K562 (cell line): ENCODE results near the gene PON1. TPM values are rescaled to one million over a fixed set of nuclear protein-coding genes. Genes with fewer than 3 reads are reported as not detected.

Source experiments
- ATAC-seq: fragments of 200-7000 bp; cut with Tn5 transposase; 3 replicates; pipeline ENCODE4 v1.9.1; 2020; ENCODE audit warnings: moderate library complexity
- BruUV-seq: library from RNA; stranded (reverse); fragments of 400-500 nt; replicated peaks from 2 replicates; lab custom pipeline; 2021; lab: Mats Ljungman, UMichigan
- CTCF ChIA-PET: fragments of 300-600 bp; formaldehyde crosslinking; extraction: SDS; loops from one replicate; lab custom pipeline; 2021; ENCODE audit warnings: low intra/inter-chr PET ratio; lab: Yijun Ruan, JAX
- POLR2A ChIA-PET: fragments of 300-600, 350-650 bp; sonication (Branson Sonifier 250); formaldehyde crosslinking; extraction: SDS; loops from one replicate; lab custom pipeline; 2021; ENCODE audit warnings: antibody characterized with exemption, inconsistent platforms; lab: Yijun Ruan, JAX
- DNase-seq, 4 experiments: peaks; one replicate each; pipeline versions ENCODE4 v3.0.0 to v3.0.0-alpha.2; 2011 to 2018; ENCODE audit warnings: low spot score in 3 of 4, mixed read lengths in 3 of 4; ENCODE audit errors: extremely low read depth in 1 of 4
- FAIRE-seq: peaks from 2 replicates; lab custom pipeline; 2011; peaks lifted over from hg19 to GRCh38; lab: Jason Lieb, UNC
- H2AFZ ChIP-seq: 2 replicates; pipeline ENCODE4 v1.6.0; 2011; ENCODE audit warnings: low read depth, low read length, control low read depth, inconsistent platforms
- H3K27ac ChIP-seq: fragments of 200-600 bp; 3 replicates; pipeline ENCODE4 v1.8.0; 2011; ENCODE audit warnings: low read depth, mild to moderate bottlenecking, control low read depth, inconsistent platforms, low read length, moderate library complexity, mixed read lengths; ENCODE audit errors: extremely low read depth
- H3K27me3 ChIP-seq, 2 experiments: fragments of 300-600 bp in 1 of 2; 2 replicates in 1 of 2; 3 replicates in 1 of 2; pipeline versions ENCODE4 v1.6.0 to v1.8.0; 2011; ENCODE audit warnings: inconsistent platforms in 2 of 2, low read length in 2 of 2, mild to moderate bottlenecking in 1 of 2, mixed read lengths in 1 of 2, moderate library complexity in 1 of 2; ENCODE audit not compliant: control insufficient read depth in 2 of 2, insufficient read depth in 2 of 2
- H3K36me3 ChIP-seq: fragments of 300-600 bp; 3 replicates; pipeline ENCODE4 v1.8.0; 2011; ENCODE audit warnings: mild to moderate bottlenecking, low read length, inconsistent platforms; ENCODE audit not compliant: control insufficient read depth, insufficient read depth
- H3K4me1 ChIP-seq, 2 experiments: fragments of 200-600 bp in 1 of 2; replicated peaks in 1 of 2; 2 replicates in 1 of 2; 3 replicates in 1 of 2; pipeline versions ENCODE4 v1.5.1 to v1.8.0; 2011; ENCODE audit warnings: inconsistent platforms in 2 of 2, low read length in 2 of 2, mild to moderate bottlenecking in 1 of 2, mixed read lengths in 1 of 2, moderate library complexity in 1 of 2; ENCODE audit not compliant: control insufficient read depth in 2 of 2, insufficient read depth in 2 of 2
- H3K4me2 ChIP-seq: 2 replicates; pipeline ENCODE4 v1.6.1; 2011; ENCODE audit warnings: low read length, control low read depth, inconsistent platforms, mixed read lengths; ENCODE audit not compliant: insufficient read depth
- H3K4me3 ChIP-seq: fragments of 200-600 bp; sonication (generic), shearing (Covaris generic); 2 replicates; pipeline ENCODE4 v1.5.1; 2016; ENCODE audit warnings: control low read depth, inconsistent platforms
- H3K79me2 ChIP-seq: fragments of 200-600 bp; 3 replicates; pipeline ENCODE4 v1.8.0; 2011; ENCODE audit warnings: low read length, inconsistent platforms; ENCODE audit not compliant: control insufficient read depth, insufficient read depth
- H3K9ac ChIP-seq, 2 experiments: 2 replicates each; pipeline versions ENCODE4 v1.6.0 to v1.6.1; 2011; ENCODE audit warnings: low read depth in 2 of 2, low read length in 2 of 2, control low read depth in 1 of 2, inconsistent platforms in 1 of 2, mild to moderate bottlenecking in 1 of 2, mixed read lengths in 1 of 2; ENCODE audit not compliant: insufficient read depth in 1 of 2
- H3K9me1 ChIP-seq: one replicate; pipeline ENCODE4 v1.6.0; 2011; ENCODE audit warnings: inconsistent platforms, mild to moderate bottlenecking, low read length, moderate library complexity; ENCODE audit not compliant: control insufficient read depth, insufficient read depth
- H3K9me3 ChIP-seq: replicated peaks from 2 replicates; pipeline ENCODE4 v1.5.1; 2011; ENCODE audit warnings: low read depth, low read length, inconsistent platforms; ENCODE audit not compliant: control insufficient read depth, insufficient read depth
- H4K20me1 ChIP-seq: replicated peaks from 2 replicates; pipeline ENCODE4 v1.6.1; 2011; ENCODE audit warnings: low read length, inconsistent platforms, mixed read lengths; ENCODE audit not compliant: control insufficient read depth, insufficient read depth
- BACH1 ChIP-seq: fragments of 200-800 bp; sonication (Bioruptor generic); IDR thresholded peaks from 2 replicates; pipeline ENCODE4 v1.6.1; 2016; ENCODE audit warnings: missing genetic modification characterization, missing compliant biosample characterization
- BRD4 ChIP-seq: fragments of 200-600 bp; sonication (generic); IDR thresholded peaks from 2 replicates; pipeline ENCODE4 v1.6.1; 2017; ENCODE audit warnings: inconsistent platforms
- DACH1 ChIP-seq: fragments of 450-650 bp; IDR thresholded peaks from 2 replicates; pipeline ENCODE4 v1.6.1; 2018; ENCODE audit not compliant: partially characterized antibody
- GABPB2 ChIP-seq: fragments of 250-450 bp; sonication (Bioruptor Pico); conservative IDR thresholded peaks from 2 replicates; pipeline ENCODE4 v1.5.1; 2021; ENCODE audit warnings: mild to moderate bottlenecking
- GTF3C2 ChIP-seq: IDR thresholded peaks from 3 replicates; pipeline ENCODE4 v1.6.1; 2011; ENCODE audit warnings: borderline replicate concordance, mild to moderate bottlenecking, moderate library complexity; ENCODE audit not compliant: insufficient read length; ENCODE audit errors: extremely low read depth
- HCFC1 ChIP-seq: IDR thresholded peaks from 2 replicates; pipeline ENCODE4 v1.6.1; 2012; ENCODE audit warnings: low read depth, low read length, improper control_type of control experiment
- MCM7 ChIP-seq, 2 experiments: fragments of 450-650 bp; IDR thresholded peaks; 2 replicates each; pipeline ENCODE4 v1.6.1; 2016 to 2018
- MED1 ChIP-seq: sonication (generic); formaldehyde crosslinking; IDR thresholded peaks from 2 replicates; pipeline ENCODE4 v1.8.1; 2023; ENCODE audit warnings: missing genetic modification reagents, borderline replicate concordance
- MTF1 ChIP-seq: fragments of 250-450 bp; sonication (Bioruptor Pico); IDR thresholded peaks from 2 replicates; pipeline ENCODE4 v1.9.0; 2021; ENCODE audit warnings: moderate library complexity, mild to moderate bottlenecking, inconsistent platforms, borderline replicate concordance
- NR3C1 ChIP-seq: sonication (generic); formaldehyde crosslinking; IDR thresholded peaks from 2 replicates; pipeline ENCODE4 v1.8.1; 2022; ENCODE audit warnings: missing genetic modification reagents
- PYGO2 ChIP-seq: fragments of 450-650 bp; IDR thresholded peaks from 2 replicates; pipeline ENCODE4 v1.6.1; 2016; ENCODE audit warnings: mild to moderate bottlenecking, missing genetic modification characterization, moderate library complexity, missing compliant biosample characterization
- ZSCAN29 ChIP-seq: fragments of 450-650 bp; IDR thresholded peaks from 2 replicates; pipeline ENCODE4 v1.6.1; 2017
- WGBS: fragments of 100-300 bp; shearing (Covaris generic); methylation state at CpG from one replicate; pipeline ENCODE4 v1.1.6; 2016; ENCODE audit warnings: low coverage, mixed read lengths; ENCODE audit not compliant: insufficient coverage; ENCODE audit errors: missing lambda C conversion rate; 5-methylcytosine and 5-hydroxymethylcytosine counted together
- in situ Hi-C: fragments of 300-500 bp; cut with MboI; formaldehyde crosslinking; loops from 4 replicates; pipeline ENCODE4 v1.15.0; 2018; ENCODE audit warnings: inconsistent platforms, mixed read lengths
- intact Hi-C: fragments of 100-400 bp; cut with micrococcal nuclease; formaldehyde crosslinking; loops from 2 replicates; pipeline ENCODE4 v1.14.2; 2022
- polyA plus RNA-seq, 8 experiments: library from polyadenylated mRNA; depleted of rRNA in 4 of 8; stranded (reverse) in 5 of 8; unstranded in 3 of 8; fragments of >200 nt; fragmentation: Nextera tagmentation in 2 of 8; fragmentation: Illumina TruSeq in 1 of 8; extraction: Ambion mirVana in 2 of 8; extraction: Trizol in 1 of 8; gene quantifications; 2 replicates each; pipeline versions ENCODE4 v1.2.1 to v1.2.3, GENCODE V29; 2011 to 2014; ENCODE audit warnings: inconsistent platforms in 1 of 8, missing spikeins in 1 of 8
- total RNA-seq, 7 experiments: library from RNA; depleted of rRNA in 6 of 7; stranded (reverse); fragments of >200 nt in 6 of 7; fragmentation: Illumina TruSeq in 2 of 7; extraction: Trizol in 2 of 7; gene quantifications; 2 replicates each; pipeline versions ENCODE4 v1.2.1 to v1.2.3, GENCODE V29; 2011 to 2021; ENCODE audit warnings: low replicate concordance in 1 of 7

The PON1 gene
- total and polyA plus RNA-seq, 9 of the 15 experiments (the other 6 are each of a cell fraction or from before 2014, with no cell fraction given): not detected

- in situ Hi-C loops: no loop called here
- intact Hi-C loops: no loop called here
- no peaks in the 10 kb centered on the region for H4K20me1 ChIP-seq
- H3K4me1 ChIP-seq: no peaks in the 10 kb centered on the region
- 0% methylated on average over 1 of the region's 1 CpG for WGBS
- no peaks in the 10 kb centered on the region for H3K9me3 ChIP-seq
- H2AFZ ChIP-seq: no peak overlapping the region
- no peak for ATAC-seq
- no peak overlapping the region for H3K9ac ChIP-seq
- no peaks in the 10 kb centered on the region for H3K79me2 ChIP-seq
- TF ChIP-seq ZSCAN29: no peak
- no peak for TF ChIP-seq MED1 (CRISPR knock-in tag)
- TF ChIP-seq BACH1: no peak
- TF ChIP-seq HCFC1: no peak
- TF ChIP-seq MCM7 (IDR thresholded peaks at IDR 0.05): no peak
- TF ChIP-seq MTF1: no peak
- no peak for TF ChIP-seq GTF3C2
- TF ChIP-seq GABPB2: no peak
- TF ChIP-seq NR3C1 (CRISPR knock-in tag): no peak
- TF ChIP-seq BRD4: no peak
- TF ChIP-seq DACH1: no peak
- TF ChIP-seq PYGO2: no peak
- no peak overlapping the region for H3K4me2 ChIP-seq
- H3K27ac ChIP-seq: no peak overlapping the region
- ChIA-PET POLR2A (no interaction called here), CTCF (no interaction called here)
- no TSS peak for BruUV-seq
- H3K27me3 ChIP-seq: no peaks in the 10 kb centered on the region
- DNase-seq: no peak
- no peaks in the 10 kb centered on the region for H3K9me1 ChIP-seq
- no peak for FAIRE-seq
- no peaks in the 10 kb centered on the region for H3K36me3 ChIP-seq
- no peak overlapping the region for H3K4me3 ChIP-seq
Measured at GRCh38 chr7:95330961-95331337, 6.6 kb upstream of the PON1 start.
